Sigmoid colon (tissue), 7 donors: Measurements from ENCODE around the gene AGAP2. TPM values are rescaled to one million over a fixed set of nuclear protein-coding genes. Genes with fewer than 3 reads are reported as not detected.

ENCODE experiments used
- DNase-seq: peaks from one replicate; pipeline ENCODE4 v3.0.0-alpha.2; 2019
- H3K27ac ChIP-seq, 4 donors: fragments of 200-600 bp; sonication (generic); one replicate each; pipeline ENCODE4 v1.5.1; 2016 to 2019; ENCODE audit warnings: mild to moderate bottlenecking in 1 of 4
- H3K27me3 ChIP-seq, 3 donors: fragments of 200-600 bp; sonication (generic); one replicate each; pipeline ENCODE4 v1.5.1; 2019; ENCODE audit warnings: mild to moderate bottlenecking in 1 of 3
- H3K36me3 ChIP-seq, 4 donors: fragments of 200-600 bp; sonication (generic); one replicate each; pipeline ENCODE4 v1.5.1; 2016 to 2019
- H3K4me1 ChIP-seq, 4 donors: fragments of 200-600 bp; sonication (generic); one replicate each; pipeline ENCODE4 v1.5.1; 2017 to 2019
- H3K4me3 ChIP-seq, 4 donors: fragments of 200-600 bp; sonication (generic); one replicate each; pipeline ENCODE4 v1.5.1; 2017 to 2019; ENCODE audit warnings: mild to moderate bottlenecking in 2 of 4, moderate library complexity in 1 of 4
- H3K9me3 ChIP-seq, 4 donors: fragments of 200-600 bp in 3 of 4; sonication (generic) in 3 of 4; one replicate each; pipeline versions ENCODE4 v1.5.1 to v1.6.1; 2013 to 2019
- CTCF ChIP-seq, 4 experiments: fragments of 450-650 bp in 3 of 4; fragments of 200-600 bp in 1 of 4; IDR thresholded peaks; one replicate each; pipeline ENCODE4 v1.5.1; 2016 to 2019; ENCODE audit warnings: antibody characterized with exemption in 4 of 4, mild to moderate bottlenecking in 3 of 4, moderate library complexity in 2 of 4
- EP300 ChIP-seq, 4 donors: sonication (generic); formaldehyde crosslinking; IDR thresholded peaks; one replicate each; pipeline ENCODE4 v1.6.1; 2017; ENCODE audit warnings: antibody characterized with exemption in 4 of 4
- POLR2A ChIP-seq, 2 donors: fragments of 450-650 bp; IDR thresholded peaks; one replicate each; pipeline ENCODE4 v1.6.1; 2016; ENCODE audit warnings: antibody characterized with exemption in 2 of 2, mild to moderate bottlenecking in 2 of 2, moderate library complexity in 2 of 2
- POLR2AphosphoS5 ChIP-seq, 4 donors: sonication (generic); formaldehyde crosslinking; IDR thresholded peaks; one replicate each; pipeline ENCODE4 v1.6.1; 2017; ENCODE audit warnings: antibody characterized with exemption in 4 of 4
- WGBS, 2 donors: extraction: QIAGEN DNeasy Blood & Tissue Kit; methylation state at CpG; one replicate each; pipeline ENCODE4 v1.1.7; 2013; 5-methylcytosine and 5-hydroxymethylcytosine counted together
- intact Hi-C: fragments of 100-400 bp; cut with DNase I; formaldehyde crosslinking; loops from one replicate; pipeline ENCODE4 v1.15.1; 2023
- polyA plus RNA-seq, 3 donors: library from polyadenylated mRNA; stranded (reverse); fragments of 200-250 nt; gene quantifications; one replicate each; pipeline ENCODE4 v1.2.3, GENCODE V29; 2013
- total RNA-seq, 4 donors: library from RNA; depleted of rRNA; stranded (reverse); fragments of >200 nt; gene quantifications; one replicate each; pipeline ENCODE4 v1.1.0, GENCODE V29; 2016
- donor health status: healthy with polysubstance abuse.
- donor health status: Bipolar disorder and iron deficiency.
- donor health status: healthy.

AGAP2 gene
- total and polyA plus RNA-seq, 7 donors = under 0.01 to 6.4 (median 1.4) TPM

GRCh38 chr12:57730336-57731067, 8.0 kb downstream of the AGAP2 start:
- TF ChIP-seq POLR2AphosphoS5 (IDR thresholded peaks at IDR 0.05) (no peak), POLR2A (IDR thresholded peaks at IDR 0.05) (no peak), EP300 (IDR thresholded peaks at IDR 0.05) (no peak), CTCF (IDR thresholded peaks at IDR 0.05) (no peak)
- Histone ChIP-seq H3K9me3 (no peaks in the 10 kb centered on the region), H3K4me3 (no peak overlapping the region), H3K27ac (no peak overlapping the region), H3K27me3 (peaks cover 19 to 72% (median 44%) of the 10 kb centered on the region in 3 donors), H3K36me3 (no peaks in the 10 kb centered on the region), H3K4me1 (peaks cover 0 to 23% (median 18%) of the 10 kb centered on the region in 4 donors)
- 75 to 84% methylated on average over 13 of the region's 13 CpGs for WGBS, 2 donors
- intact Hi-C loops = no loop called here
- no peak for DNase-seq

GRCh38 chr12:57729321-57729844, 9.2 kb downstream of the AGAP2 start:
- Histone ChIP-seq H3K36me3 (no peaks in the 10 kb centered on the region), H3K27me3 (peaks cover 10 to 72% (median 42%) of the 10 kb centered on the region in 3 donors), H3K4me1 (peaks cover 0 to 21% (median 17%) of the 10 kb centered on the region in 4 donors), H3K4me3 (no peak overlapping the region), H3K27ac (no peak overlapping the region), H3K9me3 (no peaks in the 10 kb centered on the region)
- intact Hi-C loops = no loop called here
- WGBS, 2 donors = 40 to 64% methylated on average over 5 of the region's 5 CpGs
- no peak for TF ChIP-seq POLR2A (IDR thresholded peaks at IDR 0.05)
- no peak for TF ChIP-seq POLR2AphosphoS5 (IDR thresholded peaks at IDR 0.05)
- TF ChIP-seq EP300 (IDR thresholded peaks at IDR 0.05) = no peak
- no peak for TF ChIP-seq CTCF (IDR thresholded peaks at IDR 0.05)
- DNase-seq = no peak

- no peak for DNase-seq
- H3K4me3 ChIP-seq = no peak overlapping the region
- TF ChIP-seq EP300 (IDR thresholded peaks at IDR 0.05) = no peak
- TF ChIP-seq POLR2AphosphoS5 (IDR thresholded peaks at IDR 0.05) = no peak
- no peaks in the 10 kb centered on the region for H3K9me3 ChIP-seq
- H3K36me3 ChIP-seq = no peaks in the 10 kb centered on the region
- H3K27me3 ChIP-seq = peaks cover 0 to 59% (median 30%) of the 10 kb centered on the region in 3 donors
- intact Hi-C loops = no loop called here
- H3K4me1 ChIP-seq = peaks cover 0 to 21% (median 17%) of the 10 kb centered on the region in 4 donors
- no peak overlapping the region for H3K27ac ChIP-seq
- WGBS, 2 donors = 36 to 68% methylated on average over 21 of the region's 21 CpGs
Measured at GRCh38 chr12:57727758-57728395, 10.7 kb downstream of the AGAP2 start.

- intact Hi-C loops = no loop called here
- peak overlapping the region; percentile 35 to 64 (median 52) for H3K4me3 ChIP-seq
- H3K4me1 ChIP-seq = peaks cover 0 to 21% (median 17%) of the 10 kb centered on the region in 4 donors
- 16 to 58% methylated on average over 76 of the region's 76 CpGs for WGBS, 2 donors
- H3K27me3 ChIP-seq = peaks cover 0 to 52% (median 26%) of the 10 kb centered on the region in 3 donors
- peak in 3 of 4 experiments; percentile 26 to 40 (median 27) for TF ChIP-seq CTCF (IDR thresholded peaks at IDR 0.05)
- TF ChIP-seq POLR2AphosphoS5 (IDR thresholded peaks at IDR 0.05) = no peak
- no peak for DNase-seq
- H3K9me3 ChIP-seq = no peaks in the 10 kb centered on the region
- H3K27ac ChIP-seq = peak overlapping the region; percentile 8 to 56 (median 32)
- H3K36me3 ChIP-seq = peaks cover 0 to 2% (median 0%) of the 10 kb centered on the region in 4 donors
Measured at GRCh38 chr12:57726884-57727757, 11.4 kb downstream of the AGAP2 start.
